Brain microvascular endothelial cell (primary cell): ENCODE data around the gene NEK4.

ENCODE experiments used
- DNase-seq: peaks from one replicate; pipeline ENCODE4 v3.0.0-alpha.2; 2020
- H3K27ac ChIP-seq: fragments of 250-450 bp; sonication (Bioruptor Pico); 2 replicates; pipeline ENCODE4 v1.5.1; 2020; ENCODE audit warnings: mild to moderate bottlenecking, moderate library complexity
- H3K27me3 ChIP-seq: fragments of 250-450 bp; sonication (Bioruptor Pico); replicated peaks from 2 replicates; pipeline ENCODE4 v1.5.1; 2020; ENCODE audit warnings: mild to moderate bottlenecking
- H3K36me3 ChIP-seq: fragments of 250-450 bp; sonication (Bioruptor Pico); replicated peaks from 2 replicates; pipeline ENCODE4 v1.5.1; 2020; ENCODE audit warnings: mild to moderate bottlenecking
- H3K4me3 ChIP-seq: 2 replicates; pipeline ENCODE4 v1.5.1; 2011; ENCODE audit warnings: low read depth, mild to moderate bottlenecking, control low read depth, low read length, moderate library complexity
- CTCF ChIP-seq: IDR thresholded peaks from 2 replicates; pipeline ENCODE4 v1.5.1; 2011; ENCODE audit warnings: low read depth, mild to moderate bottlenecking, moderate library complexity, low read length, control low read depth, inconsistent platforms; ENCODE audit errors: missing control alignments
- in situ Hi-C: cut with HindIII; loops from 2 replicates; pipeline ENCODE4 v1.10.0; 2017; ENCODE audit warnings: low sequenced_read_pairs, low pct_ligation_motif_present

NEK4 gene

DNA sequence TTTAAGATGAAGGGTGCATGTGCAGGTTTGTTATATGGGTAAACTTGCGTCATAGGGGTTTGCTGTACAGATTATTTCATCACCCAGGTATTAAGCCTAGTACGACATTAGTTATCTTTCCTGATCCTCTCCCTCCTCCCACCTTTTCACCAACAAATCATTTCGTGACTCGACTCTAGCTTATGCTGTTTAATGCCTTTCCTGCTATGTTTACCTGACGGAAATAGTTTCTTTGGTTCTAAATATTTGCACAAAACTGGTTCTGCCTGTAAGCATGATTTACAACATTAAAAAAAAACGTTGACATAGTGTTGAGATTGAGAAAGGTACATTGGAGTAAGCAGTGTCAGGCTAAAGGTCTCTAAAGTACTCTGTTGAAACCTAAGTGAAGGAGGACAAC is 82.5 kb downstream of the NEK4 start:
- Histone ChIP-seq H3K36me3 (peaks cover 62% of the 10 kb centered on the region), H3K27me3 (no peaks in the 10 kb centered on the region), H3K27ac (no peak overlapping the region), H3K4me3 (no peak overlapping the region)
- DNase-seq, result no peak
- TF ChIP-seq CTCF, result no peak
- in situ Hi-C loops, result no loop called here

DNA sequence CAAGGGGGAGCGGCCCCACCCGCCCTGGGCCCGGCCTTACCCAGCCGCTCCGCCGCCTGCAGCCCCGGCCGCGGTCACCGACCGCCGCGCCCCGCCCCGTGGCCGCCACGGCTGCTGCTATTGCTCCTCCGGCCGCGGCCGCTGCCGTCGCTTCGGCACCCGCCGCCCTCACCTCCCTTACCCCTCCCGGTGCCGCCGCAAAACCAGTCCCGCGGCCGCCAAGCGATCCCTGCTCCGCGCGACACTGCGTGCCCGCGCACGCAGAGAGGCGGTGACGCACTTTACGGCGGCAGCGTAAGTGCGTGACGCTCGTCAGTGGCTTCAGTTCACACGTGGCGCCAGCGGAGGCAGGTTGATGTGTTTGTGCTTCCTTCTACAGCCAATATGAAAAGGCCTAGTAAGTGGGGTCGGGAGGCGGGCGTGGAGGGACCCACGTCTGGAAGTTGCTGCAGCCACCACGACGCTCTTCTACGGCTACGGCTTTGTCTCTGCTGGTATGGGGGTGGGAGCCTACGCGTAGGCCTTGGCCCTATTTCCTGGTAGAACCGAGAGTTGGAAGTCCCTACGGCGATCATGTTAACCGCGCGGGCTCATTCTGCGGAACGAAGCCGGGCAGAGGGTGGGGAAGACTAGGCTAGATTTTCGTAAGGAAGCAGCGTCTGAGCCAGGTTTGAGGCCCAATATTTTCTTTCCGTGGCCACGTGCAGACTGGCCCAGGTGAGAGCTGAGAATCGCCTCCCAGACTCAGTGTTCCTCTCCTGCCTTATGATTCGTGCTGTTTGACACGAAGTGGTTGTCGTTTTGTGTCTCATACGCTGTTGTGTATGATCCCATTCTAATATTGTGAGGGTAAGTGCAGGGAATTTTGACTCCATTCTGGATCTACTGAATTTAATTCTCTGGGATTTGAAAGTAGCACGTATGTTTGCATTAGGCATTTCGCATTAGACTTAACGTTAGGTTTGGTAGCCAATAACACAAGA is 84.7 kb downstream of the NEK4 start, which contains the start of the genes GNL3 and PBRM1:
GNL3 (plus strand) TSS at position 324 of the 983 bp plus-strand sequence; CDS start at position 385, 61 bp downstream.
PBRM1 (minus strand) TSS at position 205 of the 983 bp plus-strand sequence.
- peak within 1 kb of the TSS; percentile 89 for H3K4me3 ChIP-seq
- in situ Hi-C loops, result no loop called here
- no peak for TF ChIP-seq CTCF
- H3K36me3 ChIP-seq, result peaks cover 40% of the 10 kb centered on the region
- DNase-seq, result peak; percentile 91
- no peaks in the 10 kb centered on the region for H3K27me3 ChIP-seq
- H3K27ac ChIP-seq, result peak within 1 kb of the TSS; percentile 95

DNA sequence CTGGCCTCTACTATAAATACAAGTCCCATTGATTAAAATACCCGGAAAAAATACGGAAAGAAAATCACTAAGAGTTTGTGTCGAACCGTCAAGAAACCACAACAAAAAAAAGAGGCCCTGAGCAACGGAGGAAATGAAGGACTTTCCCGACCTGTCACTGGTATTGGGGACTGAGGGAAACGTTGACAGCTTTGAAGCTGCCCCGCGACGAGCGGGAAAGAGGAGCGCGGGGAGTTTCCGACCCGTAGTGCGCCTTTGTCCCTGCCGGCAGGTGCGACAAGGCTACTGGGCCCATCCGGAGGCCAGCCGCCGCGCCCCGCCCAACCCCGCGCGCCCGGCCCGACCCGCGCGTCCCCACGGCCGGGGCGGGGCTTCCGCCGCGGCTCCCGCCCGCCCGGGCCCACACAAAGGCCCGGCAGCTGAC is 85.4 kb downstream of the NEK4 start:
- H3K4me3 ChIP-seq, result peak overlapping the region; percentile 89
- TF ChIP-seq CTCF, result no peak
- in situ Hi-C loops, result no loop called here
- no peak for DNase-seq
- H3K27ac ChIP-seq, result peak overlapping the region; percentile 95
- H3K27me3 ChIP-seq, result no peaks in the 10 kb centered on the region
- H3K36me3 ChIP-seq, result peaks cover 38% of the 10 kb centered on the region

DNA sequence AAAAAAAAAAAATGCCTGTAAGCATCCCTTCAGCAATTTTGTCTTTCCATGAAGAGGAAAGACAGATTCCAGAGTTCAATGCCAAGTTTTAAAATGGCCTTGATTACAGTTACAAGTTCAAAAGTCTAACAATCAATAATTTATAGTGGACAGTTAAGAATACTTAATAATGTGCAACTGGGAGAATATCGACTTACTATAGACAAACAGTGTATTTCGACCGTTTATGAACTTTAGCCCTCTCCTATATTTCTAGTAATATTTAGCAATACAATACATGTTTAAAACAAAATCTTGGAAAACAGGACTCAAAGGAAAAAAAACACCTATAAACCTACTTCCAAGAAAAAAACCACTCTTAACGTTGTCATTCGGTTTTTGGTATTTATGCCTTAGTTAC is 86.6 kb downstream of the NEK4 start:
- Histone ChIP-seq H3K4me3 (peak overlapping the region; percentile 89), H3K27ac (no peak overlapping the region), H3K27me3 (no peaks in the 10 kb centered on the region), H3K36me3 (peaks cover 30% of the 10 kb centered on the region)
- in situ Hi-C loops, result no loop called here
- no peak for DNase-seq
- TF ChIP-seq CTCF, result no peak

DNA sequence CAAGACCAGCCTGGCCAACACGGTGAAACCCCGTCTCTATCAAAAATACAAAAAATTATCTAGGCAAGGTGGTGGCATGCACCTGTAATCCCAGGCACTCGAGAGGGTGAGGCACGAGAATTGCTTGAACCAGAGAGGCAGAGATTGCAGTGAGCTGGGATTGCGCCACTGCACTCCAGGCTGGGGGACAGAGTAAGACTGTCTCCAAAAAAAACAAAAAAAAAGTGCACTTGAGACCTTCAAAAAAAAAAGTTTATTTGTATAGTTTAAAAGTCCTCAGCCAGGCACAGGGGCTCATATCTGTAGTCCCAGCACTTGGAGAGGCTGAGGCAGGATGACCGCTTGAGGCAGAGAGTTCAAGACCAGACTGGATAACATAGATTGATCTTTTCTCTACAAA is 87.1 kb downstream of the NEK4 start:
- H3K4me3 ChIP-seq, result no peak overlapping the region
- no peak overlapping the region for H3K27ac ChIP-seq
- no peak for TF ChIP-seq CTCF
- H3K36me3 ChIP-seq, result peaks cover 30% of the 10 kb centered on the region
- no peak for DNase-seq
- H3K27me3 ChIP-seq, result no peaks in the 10 kb centered on the region
- in situ Hi-C loops, result no loop called here
